DOHH2 (cell line): ENCODE results near the gene ARMC10.
"Not testable (repeated sequence)": the region's sequence is repeated elsewhere in the genome, so short reads cannot be mapped to it uniquely, and the experiment has no call there.

ENCODE experiments used
- H3F3A ChIP-seq: fragments of 200-600 bp; sonication (generic), shearing (Covaris generic); 2 replicates; pipeline ENCODE4 v1.6.0; 2016; ENCODE audit warnings: antibody characterized with exemption, mild to moderate bottlenecking; ENCODE audit not compliant: control insufficient read depth, insufficient read depth
- H3K27ac ChIP-seq: fragments of 200-600 bp; sonication (generic); 2 replicates; pipeline ENCODE4 v1.5.1; 2014; ENCODE audit warnings: low read depth, mild to moderate bottlenecking, low read length, moderate library complexity
- H3K27me3 ChIP-seq: fragments of 200-600 bp; sonication (generic); 2 replicates; pipeline ENCODE4 v1.6.1; 2014; ENCODE audit warnings: mild to moderate bottlenecking, low read length, mixed read lengths; ENCODE audit not compliant: control insufficient read depth
- H3K36me3 ChIP-seq: fragments of 200-600 bp; sonication (generic); 2 replicates; pipeline ENCODE4 v1.6.1; 2014; ENCODE audit warnings: mild to moderate bottlenecking, low read length, moderate library complexity, mixed read lengths; ENCODE audit not compliant: control insufficient read depth
- H3K4me1 ChIP-seq: fragments of 200-600 bp; sonication (generic); 2 replicates; pipeline ENCODE4 v1.6.1; 2014; ENCODE audit warnings: mild to moderate bottlenecking, low read length, mixed read lengths; ENCODE audit not compliant: control insufficient read depth
- H3K4me2 ChIP-seq: fragments of 200-600 bp; sonication (generic); 2 replicates; pipeline ENCODE4 v1.6.0; 2014; ENCODE audit warnings: mild to moderate bottlenecking, low read length, moderate library complexity
- H3K4me3 ChIP-seq: fragments of 200-600 bp; sonication (generic); 2 replicates; pipeline ENCODE4 v1.5.1; 2014; ENCODE audit warnings: mild to moderate bottlenecking, low read length, mixed read lengths
- H3K79me2 ChIP-seq: fragments of 200-600 bp; sonication (generic); 2 replicates; pipeline ENCODE4 v1.6.1; 2014; ENCODE audit warnings: mild to moderate bottlenecking, low read length, mixed read lengths; ENCODE audit not compliant: control insufficient read depth
- H3K9me2 ChIP-seq: fragments of 200-600 bp; sonication (generic); replicated peaks from 2 replicates; pipeline ENCODE4 v1.6.1; 2014; ENCODE audit warnings: mild to moderate bottlenecking, low read length, mixed read lengths; ENCODE audit not compliant: control insufficient read depth
- H3K9me3 ChIP-seq: fragments of 200-600 bp; sonication (generic); 2 replicates; pipeline ENCODE4 v1.6.1; 2014; ENCODE audit warnings: antibody characterized with exemption, low read length, mixed read lengths; ENCODE audit not compliant: control insufficient read depth, insufficient read depth
- H4K20me1 ChIP-seq: fragments of 200-600 bp; sonication (generic); 2 replicates; pipeline ENCODE4 v1.6.0; 2014; ENCODE audit warnings: low read depth, mild to moderate bottlenecking, antibody characterized with exemption, low read length, moderate library complexity; ENCODE audit not compliant: control insufficient read depth, insufficient read depth
- CTCF ChIP-seq: fragments of 200-600 bp; sonication (generic); IDR thresholded peaks from one replicate; pipeline ENCODE4 v1.5.1; 2014; ENCODE audit warnings: antibody characterized with exemption, mild to moderate bottlenecking, low read depth, low read length; ENCODE audit not compliant: poor library complexity, severe bottlenecking
- EZH2phosphoT487 ChIP-seq: fragments of 200-600 bp; sonication (generic); IDR thresholded peaks from 2 replicates; pipeline ENCODE4 v1.6.1; 2017; ENCODE audit warnings: borderline replicate concordance, mild to moderate bottlenecking, antibody characterized with exemption, low read length, moderate library complexity, mixed read lengths

Gene ARMC10

GRCh38 chr7:103142494-103142893 lies 67.6 kb downstream of the ARMC10 start:
- peaks cover 62% of the 10 kb centered on the region for H3K79me2 ChIP-seq
- H3K27me3 ChIP-seq = no peaks in the 10 kb centered on the region
- H3K4me3 ChIP-seq = no peak overlapping the region
- TF ChIP-seq CTCF (no peak), EZH2phosphoT487 (no peak)
- H3F3A ChIP-seq = no peaks in the 10 kb centered on the region
- no peak overlapping the region for H3K27ac ChIP-seq
- H4K20me1 ChIP-seq = no peaks in the 10 kb centered on the region
- H3K4me2 ChIP-seq = no peak overlapping the region
- H3K9me3 ChIP-seq = no peaks in the 10 kb centered on the region
- H3K9me2 ChIP-seq = no peaks in the 10 kb centered on the region
- peaks cover 16% of the 10 kb centered on the region for H3K36me3 ChIP-seq
- peaks cover 16% of the 10 kb centered on the region for H3K4me1 ChIP-seq

DNA sequence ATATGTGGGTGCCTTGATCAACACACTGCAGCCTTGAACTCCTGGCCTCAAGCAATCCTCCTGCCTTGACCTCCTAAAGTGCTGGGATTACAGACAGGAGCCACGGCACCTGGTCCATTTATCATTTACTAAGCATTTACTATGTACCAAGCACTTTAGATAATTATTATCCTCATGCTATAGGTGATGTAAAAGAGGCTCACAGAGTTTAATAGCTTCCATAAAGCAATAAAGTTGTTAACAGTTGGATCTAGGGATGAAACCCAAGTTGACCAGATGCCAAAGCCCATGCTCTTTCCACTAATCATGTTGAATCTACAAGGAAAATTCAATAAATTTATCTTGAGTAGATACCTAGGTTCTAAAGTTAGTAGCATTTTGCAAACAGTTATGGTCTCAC lies 68.9 kb downstream of the ARMC10 start:
- peaks cover 19% of the 10 kb centered on the region for H3K36me3 ChIP-seq
- H3K27me3 ChIP-seq = no peaks in the 10 kb centered on the region
- H4K20me1 ChIP-seq = no peaks in the 10 kb centered on the region
- H3K4me1 ChIP-seq = peaks cover 16% of the 10 kb centered on the region
- H3K9me2 ChIP-seq = no peaks in the 10 kb centered on the region
- TF ChIP-seq EZH2phosphoT487 (no peak), CTCF (no peak)
- no peaks in the 10 kb centered on the region for H3K9me3 ChIP-seq
- no peak overlapping the region for H3K27ac ChIP-seq
- peaks cover 76% of the 10 kb centered on the region for H3K79me2 ChIP-seq
- no peak overlapping the region for H3K4me2 ChIP-seq
- no peak overlapping the region for H3K4me3 ChIP-seq
- H3F3A ChIP-seq = no peaks in the 10 kb centered on the region

- Histone ChIP-seq H3K79me2 (peaks cover 79% of the 10 kb centered on the region), H3K36me3 (peaks cover 19% of the 10 kb centered on the region), H3K4me1 (peaks cover 21% of the 10 kb centered on the region)
- H3K27ac ChIP-seq, H4K20me1 ChIP-seq, H3K9me2 ChIP-seq, H3F3A ChIP-seq, H3K9me3 ChIP-seq, H3K4me2 ChIP-seq, H3K27me3 ChIP-seq, H3K4me3 ChIP-seq: not testable (repeated sequence)
These were observed 69.8 kb downstream of the ARMC10 start for GRCh38 chr7:103144754-103145153.

DNA sequence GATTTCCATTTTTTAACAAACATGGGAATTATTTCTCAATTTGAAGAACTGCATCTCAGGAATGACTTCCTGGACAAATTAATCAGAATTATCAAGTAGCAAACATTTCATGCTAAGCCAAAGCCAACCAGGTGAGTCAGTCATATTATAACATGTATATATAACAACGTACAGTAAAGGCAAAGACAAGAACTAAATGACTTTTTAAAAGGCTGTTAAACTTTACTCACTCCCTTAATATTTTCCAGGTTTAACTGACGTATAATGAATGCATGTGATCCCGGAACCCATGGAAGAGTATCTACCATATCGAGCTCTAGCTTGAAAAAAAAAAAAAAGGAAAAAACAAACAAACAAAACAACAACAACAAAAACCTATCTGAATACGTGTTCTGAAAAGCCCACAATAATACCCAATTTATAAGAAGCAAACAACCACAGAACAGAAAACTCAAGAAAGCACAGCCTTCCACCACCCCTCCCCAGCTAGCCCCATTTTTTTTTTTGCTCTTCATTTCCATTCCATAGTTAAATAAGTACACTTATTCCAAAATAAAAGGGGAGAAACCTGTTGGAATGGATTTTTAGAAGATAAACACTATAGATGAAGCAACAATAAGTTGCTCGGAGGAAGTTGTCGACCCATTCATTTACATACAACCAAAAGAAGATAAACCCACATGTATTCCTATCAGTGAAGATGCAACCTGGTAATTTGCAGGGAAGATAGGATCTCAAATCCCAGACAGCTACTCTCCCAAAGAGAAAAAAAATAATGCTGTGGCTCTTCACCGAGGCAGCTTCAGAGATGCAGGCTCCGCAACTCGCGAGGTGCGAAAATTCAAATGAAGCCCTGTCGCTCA lies 73.4 kb downstream of the ARMC10 start:
- Histone ChIP-seq H3K36me3 (peaks cover 10% of the 10 kb centered on the region), H4K20me1 (no peaks in the 10 kb centered on the region), H3K27ac (peak overlapping the region; percentile 68), H3K4me3 (peak overlapping the region; percentile 75), H3K4me1 (peaks cover 28% of the 10 kb centered on the region), H3K27me3 (no peaks in the 10 kb centered on the region), H3F3A (peaks cover 8% of the 10 kb centered on the region), H3K79me2 (peaks cover 59% of the 10 kb centered on the region), H3K9me3 (no peaks in the 10 kb centered on the region), H3K4me2 (peak overlapping the region; percentile 67), H3K9me2 (no peaks in the 10 kb centered on the region)
- no peak for TF ChIP-seq EZH2phosphoT487
- TF ChIP-seq CTCF = no peak
